ENCODE data around the gene TEKT5.

DNA sequence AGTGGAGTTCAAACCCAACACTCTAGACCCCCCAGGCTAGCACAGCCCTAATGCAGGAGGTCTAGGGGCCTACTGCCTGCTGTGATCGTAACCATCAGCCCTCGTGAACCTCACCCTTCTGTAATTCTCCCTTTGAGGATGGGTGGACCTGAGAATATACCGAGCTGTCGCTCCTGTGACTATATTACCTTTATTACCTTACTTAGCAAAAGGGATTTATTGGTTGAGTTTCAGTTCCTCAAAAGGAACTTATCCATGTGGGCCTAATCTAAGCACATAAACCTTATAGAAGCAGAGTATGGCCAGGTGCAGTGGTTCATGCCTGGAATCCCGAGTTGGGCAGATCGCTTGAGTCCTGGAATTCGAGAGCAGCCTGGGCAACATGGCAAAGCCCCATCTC is 95.1 kb downstream of the TEKT5 start:
- TF ChIP-seq POLR2A (IDR thresholded peaks at IDR 0.05) = no peak
- TF ChIP-seq, protein P1, sequence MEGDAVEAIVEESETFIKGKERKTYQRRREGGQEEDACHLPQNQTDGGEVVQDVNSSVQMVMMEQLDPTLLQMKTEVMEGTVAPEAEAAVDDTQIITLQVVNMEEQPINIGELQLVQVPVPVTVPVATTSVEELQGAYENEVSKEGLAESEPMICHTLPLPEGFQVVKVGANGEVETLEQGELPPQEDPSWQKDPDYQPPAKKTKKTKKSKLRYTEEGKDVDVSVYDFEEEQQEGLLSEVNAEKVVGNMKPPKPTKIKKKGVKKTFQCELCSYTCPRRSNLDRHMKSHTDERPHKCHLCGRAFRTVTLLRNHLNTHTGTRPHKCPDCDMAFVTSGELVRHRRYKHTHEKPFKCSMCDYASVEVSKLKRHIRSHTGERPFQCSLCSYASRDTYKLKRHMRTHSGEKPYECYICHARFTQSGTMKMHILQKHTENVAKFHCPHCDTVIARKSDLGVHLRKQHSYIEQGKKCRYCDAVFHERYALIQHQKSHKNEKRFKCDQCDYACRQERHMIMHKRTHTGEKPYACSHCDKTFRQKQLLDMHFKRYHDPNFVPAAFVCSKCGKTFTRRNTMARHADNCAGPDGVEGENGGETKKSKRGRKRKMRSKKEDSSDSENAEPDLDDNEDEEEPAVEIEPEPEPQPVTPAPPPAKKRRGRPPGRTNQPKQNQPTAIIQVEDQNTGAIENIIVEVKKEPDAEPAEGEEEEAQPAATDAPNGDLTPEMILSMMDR (IDR thresholded peaks at IDR 0.05) = no peak

Data from body of pancreas (tissue), 4 donors.